Ovary (tissue), 9 donors: ENCODE data around the gene NAALADL2. TPM values are rescaled to one million over a fixed set of nuclear protein-coding genes. Genes with fewer than 3 reads are reported as not detected.

Experiments
- DNase-seq, 5 donors: peaks; one replicate each; pipeline ENCODE4 v3.0.0-alpha.2; 2019 to 2020
- H3K27ac ChIP-seq, 2 donors: fragments of 200-600 bp; one replicate each; pipeline versions ENCODE4 v1.5.1 to v1.8.0; 2019 to 2022
- H3K27me3 ChIP-seq: fragments of 200-600 bp; one replicate; pipeline ENCODE4 v1.8.0; 2022
- H3K36me3 ChIP-seq: fragments of 200-600 bp; sonication (generic); one replicate; pipeline ENCODE4 v1.5.1; 2019
- H3K4me1 ChIP-seq: one replicate; pipeline ENCODE4 v1.8.1; 2013; ENCODE audit warnings: mild to moderate bottlenecking, moderate library complexity; ENCODE audit not compliant: insufficient read depth
- H3K4me3 ChIP-seq: fragments of 200-600 bp; sonication (generic); one replicate; pipeline ENCODE4 v1.5.1; 2017
- H3K9me3 ChIP-seq, 2 donors: fragments of 200-600 bp in 1 of 2; sonication (generic) in 1 of 2; one replicate each; pipeline versions ENCODE4 v1.5.1 to v1.8.1; 2013 to 2019; ENCODE audit warnings: mild to moderate bottlenecking in 1 of 2, moderate library complexity in 1 of 2
- CTCF ChIP-seq, 3 donors: fragments of 450-650 bp in 2 of 3; fragments of 200-600 bp in 1 of 3; IDR thresholded peaks; one replicate each; pipeline versions ENCODE4 v1.5.1 to v1.8.0; 2016 to 2022; ENCODE audit warnings: antibody characterized with exemption in 3 of 3, mild to moderate bottlenecking in 1 of 3
- EP300 ChIP-seq: sonication (generic); formaldehyde crosslinking; IDR thresholded peaks from one replicate; pipeline ENCODE4 v1.6.1; 2017; ENCODE audit warnings: antibody characterized with exemption
- POLR2A ChIP-seq: fragments of 450-650 bp; IDR thresholded peaks from one replicate; pipeline ENCODE4 v1.6.1; 2017; ENCODE audit warnings: antibody characterized with exemption, mild to moderate bottlenecking, moderate library complexity
- WGBS, 3 donors: extraction: QIAGEN DNeasy Blood & Tissue Kit in 1 of 3; methylation state at CpG; one replicate each; pipeline versions ENCODE4 v1.1.5 to v1.1.7; 2013 to 2017; 5-methylcytosine and 5-hydroxymethylcytosine counted together
- intact Hi-C, 4 donors: fragments of 100-400 bp; cut with DNase I; formaldehyde crosslinking; loops; one replicate each; pipeline versions ENCODE4 v1.11.0 to v1.15.1; 2022 to 2023
- polyA plus RNA-seq, 2 donors: library from polyadenylated mRNA; stranded (reverse); fragments of 200-250 nt in 1 of 2; fragments of 350-450 nt in 1 of 2; fragmentation: Illumina TruSeq in 1 of 2; extraction: RNeasy Lipid Tissue Mini Kit (QIAGEN cat#74804) in 1 of 2; gene quantifications; one replicate each; pipeline ENCODE4 v1.2.3, GENCODE V29; 2013 to 2014
- total RNA-seq, 7 donors: library from RNA; depleted of rRNA in 2 of 7; stranded (reverse); fragments of >200 nt in 2 of 7; fragmentation: NEBNext Ultra II Directional in 3 of 7; extraction: Animal tissue kit (Norgen Biotek cat#: 25700) in 3 of 7; gene quantifications; one replicate each; pipeline versions ENCODE4 v1.1.0 to v1.2.4, GENCODE V29; 2016 to 2023
- donor health status: DM: no; HTN: no; CAD: no; lungs with moderate emphysema.
- donor health status: DM: no; HTN: no; CAD: no.
- donor health status: Bipolar disorder and iron deficiency.
- donor health status: DM: yes; HTN: yes; CAD: no.
- donor health status: DM: no; HTN: no; CAD: no.
- donor health status: DM: yes; HTN: yes; CAD: no.

NAALADL2 gene
- total and polyA plus RNA-seq, 9 donors: 2.3 to 29.3 (median 15.2) TPM

- 91 to 95% (median 93%) methylated on average over 6 of the region's 6 CpGs for WGBS, 3 donors
- DNase-seq: no peak
- intact Hi-C loops: no loop called here
These were observed 32.5 kb downstream of the NAALADL2 start for GRCh38 chr3:174891524-174892203.

GRCh38 chr3:174907027-174907426, 47.9 kb downstream of the NAALADL2 start:
- intact Hi-C loops: no loop called here
- no peaks in the 10 kb centered on the region for H3K27me3 ChIP-seq
- TF ChIP-seq EP300 (no peak), CTCF (IDR thresholded peaks at IDR 0.05) (no peak)
- DNase-seq: no peak
- H3K27ac ChIP-seq: no peak overlapping the region
- H3K36me3 ChIP-seq: no peaks in the 10 kb centered on the region
- no peaks in the 10 kb centered on the region for H3K9me3 ChIP-seq
- H3K4me1 ChIP-seq: no peaks in the 10 kb centered on the region
- H3K4me3 ChIP-seq: no peak overlapping the region

More at GRCh38 chr3:174891524-174892203, 32.5 kb downstream of the NAALADL2 start:
- Histone ChIP-seq H3K9me3 (no peaks in the 10 kb centered on the region), H3K36me3 (no peaks in the 10 kb centered on the region), H3K27ac (no peak overlapping the region), H3K27me3 (no peaks in the 10 kb centered on the region), H3K4me1 (no peaks in the 10 kb centered on the region), H3K4me3 (no peak overlapping the region)
- TF ChIP-seq CTCF (IDR thresholded peaks at IDR 0.05) (no peak), EP300 (no peak), POLR2A (no peak)

GRCh38 chr3:174907628-174908407, 48.7 kb downstream of the NAALADL2 start:
- no peaks in the 10 kb centered on the region for H3K27me3 ChIP-seq
- WGBS, 3 donors: 68 to 77% (median 77%) methylated on average over 4 of the region's 4 CpGs
- no peak for DNase-seq
- H3K4me3 ChIP-seq: no peak overlapping the region
- TF ChIP-seq EP300 (no peak), POLR2A (no peak), CTCF (IDR thresholded peaks at IDR 0.05) (no peak)
- H3K4me1 ChIP-seq: no peaks in the 10 kb centered on the region
- H3K9me3 ChIP-seq: no peaks in the 10 kb centered on the region
- H3K36me3 ChIP-seq: no peaks in the 10 kb centered on the region
- intact Hi-C loops: no loop called here
- H3K27ac ChIP-seq: no peak overlapping the region

- 39 to 91% (median 53%) methylated on average over 2 of the region's 2 CpGs for WGBS, 3 donors
- TF ChIP-seq POLR2A (no peak), CTCF (IDR thresholded peaks at IDR 0.05) (no peak), EP300 (no peak)
- H3K36me3 ChIP-seq: no peaks in the 10 kb centered on the region
These were observed 72.6 kb downstream of the NAALADL2 start for GRCh38 chr3:174931473-174932353.

More at GRCh38 chr3:174931473-174932353, 72.6 kb downstream of the NAALADL2 start:
- Histone ChIP-seq H3K27ac (no peak overlapping the region), H3K4me3 (no peak overlapping the region), H3K9me3 (no peaks in the 10 kb centered on the region), H3K27me3 (no peaks in the 10 kb centered on the region), H3K4me1 (no peaks in the 10 kb centered on the region)
- intact Hi-C loops: no loop called here
- no peak for DNase-seq
